ENCODE measurements around the gene PEPD. TPM values are rescaled to one million over a fixed set of nuclear protein-coding genes. Genes with fewer than 3 reads are reported as not detected.
A peak's percentile ranks its signal among the peaks of the same experiment; 100 is the strongest.

Gene PEPD
- total RNA-seq, 3 donors from 2014 or later, result 42.1 to 127 (median 82.3) TPM

DNA sequence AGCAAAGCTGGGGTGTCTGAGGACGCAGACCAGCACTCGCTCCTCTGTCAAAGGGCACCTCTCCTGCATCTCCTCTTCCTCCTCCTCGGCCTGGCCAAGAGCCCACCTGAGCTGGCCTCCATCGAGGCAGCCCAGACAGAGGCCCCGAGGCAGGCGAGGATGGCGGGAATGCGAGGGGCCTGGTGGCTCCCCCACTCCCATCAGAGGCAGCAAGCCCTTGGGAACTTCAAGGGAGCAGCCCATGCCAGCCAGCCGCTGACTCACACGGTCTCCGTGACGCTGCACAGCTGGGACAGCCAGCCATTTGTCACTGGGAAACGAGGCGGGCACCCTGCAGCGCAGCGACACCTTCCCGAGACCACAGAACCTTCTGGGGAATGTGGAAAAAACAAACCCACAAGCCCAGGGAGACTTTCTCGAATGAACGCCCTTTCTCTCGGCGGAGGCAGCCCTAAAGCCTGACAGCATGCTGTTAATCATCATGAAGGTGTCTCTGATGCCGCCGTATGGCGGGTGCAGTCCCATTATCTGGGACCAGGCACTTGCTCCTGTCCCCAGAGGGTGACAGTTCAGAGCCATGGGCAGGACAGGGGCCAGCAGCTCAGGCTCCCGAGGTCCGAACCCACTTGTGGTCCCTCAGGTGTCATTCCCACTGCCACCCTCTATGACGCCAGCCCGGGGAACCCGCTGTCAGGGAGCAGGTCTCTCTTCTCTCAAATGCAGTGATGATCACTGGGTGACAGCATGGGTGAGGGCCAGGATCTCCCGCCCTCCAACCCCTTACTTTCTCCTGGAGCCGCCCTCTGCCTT lies 53.0 kb downstream of the PEPD start:
- Histone ChIP-seq H3K9me3 (no peaks in the 10 kb centered on the region), H3K4me1 (no peaks in the 10 kb centered on the region), H3K27me3 (no peaks in the 10 kb centered on the region), H3K36me3 (no peaks in the 10 kb centered on the region), H3K27ac (no peak overlapping the region), H3K4me3 (no peak overlapping the region)
- DNase-seq (ENCODE audit: low spot score in 2 of 2), result peak in 1 of 2 donors; percentile 35
- TF ChIP-seq POLR2A (IDR thresholded peaks at IDR 0.05), result no peak
- TF ChIP-seq POLR2AphosphoS5 (IDR thresholded peaks at IDR 0.05), result no peak
- TF ChIP-seq, protein P1, sequence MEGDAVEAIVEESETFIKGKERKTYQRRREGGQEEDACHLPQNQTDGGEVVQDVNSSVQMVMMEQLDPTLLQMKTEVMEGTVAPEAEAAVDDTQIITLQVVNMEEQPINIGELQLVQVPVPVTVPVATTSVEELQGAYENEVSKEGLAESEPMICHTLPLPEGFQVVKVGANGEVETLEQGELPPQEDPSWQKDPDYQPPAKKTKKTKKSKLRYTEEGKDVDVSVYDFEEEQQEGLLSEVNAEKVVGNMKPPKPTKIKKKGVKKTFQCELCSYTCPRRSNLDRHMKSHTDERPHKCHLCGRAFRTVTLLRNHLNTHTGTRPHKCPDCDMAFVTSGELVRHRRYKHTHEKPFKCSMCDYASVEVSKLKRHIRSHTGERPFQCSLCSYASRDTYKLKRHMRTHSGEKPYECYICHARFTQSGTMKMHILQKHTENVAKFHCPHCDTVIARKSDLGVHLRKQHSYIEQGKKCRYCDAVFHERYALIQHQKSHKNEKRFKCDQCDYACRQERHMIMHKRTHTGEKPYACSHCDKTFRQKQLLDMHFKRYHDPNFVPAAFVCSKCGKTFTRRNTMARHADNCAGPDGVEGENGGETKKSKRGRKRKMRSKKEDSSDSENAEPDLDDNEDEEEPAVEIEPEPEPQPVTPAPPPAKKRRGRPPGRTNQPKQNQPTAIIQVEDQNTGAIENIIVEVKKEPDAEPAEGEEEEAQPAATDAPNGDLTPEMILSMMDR (IDR thresholded peaks at IDR 0.05), result no peak
- intact Hi-C loops (cut with DNase I; ENCODE audit: low total_unique reads), result loop anchor here (10.0 kb wide), 1 partner anchor 66 kb away; no protein-coding TSS in a partner anchor

DNA sequence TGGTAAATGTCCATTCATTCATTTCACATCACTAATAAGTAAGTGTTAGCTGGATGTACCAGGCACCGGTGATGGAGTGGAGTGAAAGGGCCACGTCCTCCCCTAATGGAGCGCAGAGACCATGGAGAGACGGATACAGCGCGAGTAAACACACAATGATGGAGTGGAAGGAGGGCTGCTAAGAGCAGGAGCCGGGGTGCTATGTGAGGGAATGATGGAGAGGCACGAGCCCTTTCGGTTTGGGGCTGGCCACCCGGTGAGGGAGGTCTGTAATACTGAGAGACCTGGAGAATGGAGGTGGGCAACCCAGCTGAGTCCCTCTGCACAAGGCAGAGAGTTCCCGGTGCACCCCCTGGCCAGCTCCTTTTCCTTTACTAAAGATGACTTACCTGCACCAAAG lies 53.7 kb downstream of the PEPD start:
- Histone ChIP-seq H3K4me1 (no peaks in the 10 kb centered on the region), H3K36me3 (no peaks in the 10 kb centered on the region), H3K27ac (no peak overlapping the region), H3K4me3 (no peak overlapping the region), H3K9me3 (no peaks in the 10 kb centered on the region), H3K27me3 (no peaks in the 10 kb centered on the region)
- DNase-seq (ENCODE audit: low spot score in 2 of 2), result peak in 1 of 2 donors; percentile 35
- TF ChIP-seq POLR2AphosphoS5 (IDR thresholded peaks at IDR 0.05) (no peak), POLR2A (IDR thresholded peaks at IDR 0.05) (no peak)
- TF ChIP-seq, protein P1 (IDR thresholded peaks at IDR 0.05), result no peak
- intact Hi-C loops (cut with DNase I; ENCODE audit: low total_unique reads), result loop anchor here (10.0 kb wide), 1 partner anchor 67 kb away; no protein-coding TSS in a partner anchor

DNA sequence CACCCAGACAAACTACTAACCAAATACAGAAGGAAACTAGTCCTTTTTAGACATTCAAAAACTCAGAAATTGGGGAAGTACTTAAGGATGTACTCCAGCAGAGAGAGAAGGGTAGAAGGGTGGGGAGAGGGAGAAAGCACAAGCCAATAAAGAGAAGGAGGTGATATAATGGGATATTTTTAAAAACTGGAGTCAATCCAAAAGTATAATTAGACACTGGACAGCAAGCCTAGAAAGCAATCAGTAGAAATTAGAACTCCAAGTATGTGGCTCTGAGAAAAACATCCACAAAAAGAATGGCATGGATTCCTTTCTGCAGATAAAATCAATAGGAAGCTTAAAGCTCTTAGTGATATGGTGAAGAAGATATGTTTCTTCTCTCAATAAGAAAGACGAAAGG lies 55.8 kb downstream of the PEPD start:
- Histone ChIP-seq H3K27me3 (no peaks in the 10 kb centered on the region), H3K4me1 (no peaks in the 10 kb centered on the region)
- TF ChIP-seq, protein P1 (IDR thresholded peaks at IDR 0.05), result no peak
- no peak for TF ChIP-seq POLR2AphosphoS5 (IDR thresholded peaks at IDR 0.05)

DNA sequence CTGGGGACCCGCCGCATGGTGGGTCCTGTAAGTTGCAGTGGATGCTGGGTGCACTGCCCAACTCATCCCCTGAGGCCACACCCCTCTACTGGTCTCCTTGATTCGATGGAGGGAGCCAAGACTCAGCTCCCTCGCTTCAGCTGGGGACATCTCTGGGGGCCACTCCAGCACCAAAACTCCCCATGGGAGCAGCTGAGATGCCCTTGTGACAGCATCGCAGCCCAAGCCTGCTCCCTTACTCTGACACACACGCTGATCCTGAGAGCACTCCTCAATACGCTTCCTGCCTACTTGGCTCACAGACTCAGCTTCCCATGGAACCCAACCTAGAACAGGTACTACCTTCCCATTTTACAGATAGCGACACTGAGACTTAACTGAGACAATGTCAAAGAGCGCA lies 56.2 kb downstream of the PEPD start:
- Histone ChIP-seq H3K27me3 (no peaks in the 10 kb centered on the region), H3K9me3 (no peaks in the 10 kb centered on the region), H3K4me1 (no peaks in the 10 kb centered on the region), H3K27ac (no peak overlapping the region), H3K4me3 (no peak overlapping the region), H3K36me3 (no peaks in the 10 kb centered on the region)
- DNase-seq (ENCODE audit: low spot score in 2 of 2), result peak in 1 of 2 donors; percentile 27
- intact Hi-C loops (cut with DNase I; ENCODE audit: low total_unique reads), result loop anchor here (10.0 kb wide), 1 partner anchor 69 kb away; no protein-coding TSS in a partner anchor
- TF ChIP-seq POLR2AphosphoS5 (IDR thresholded peaks at IDR 0.05) (no peak), POLR2A (IDR thresholded peaks at IDR 0.05) (no peak)
- TF ChIP-seq, protein P1 (IDR thresholded peaks at IDR 0.05), result no peak

More for the DNA sequence above, 55.8 kb downstream of the PEPD start:
- Histone ChIP-seq H3K4me3 (no peak overlapping the region), H3K9me3 (no peaks in the 10 kb centered on the region), H3K36me3 (no peaks in the 10 kb centered on the region), H3K27ac (no peak overlapping the region)
- intact Hi-C loops (cut with DNase I; ENCODE audit: low total_unique reads), result loop anchor here (10.0 kb wide), 1 partner anchor 69 kb away; no protein-coding TSS in a partner anchor
- no peak for DNase-seq (ENCODE audit: low spot score in 2 of 2)

DNA sequence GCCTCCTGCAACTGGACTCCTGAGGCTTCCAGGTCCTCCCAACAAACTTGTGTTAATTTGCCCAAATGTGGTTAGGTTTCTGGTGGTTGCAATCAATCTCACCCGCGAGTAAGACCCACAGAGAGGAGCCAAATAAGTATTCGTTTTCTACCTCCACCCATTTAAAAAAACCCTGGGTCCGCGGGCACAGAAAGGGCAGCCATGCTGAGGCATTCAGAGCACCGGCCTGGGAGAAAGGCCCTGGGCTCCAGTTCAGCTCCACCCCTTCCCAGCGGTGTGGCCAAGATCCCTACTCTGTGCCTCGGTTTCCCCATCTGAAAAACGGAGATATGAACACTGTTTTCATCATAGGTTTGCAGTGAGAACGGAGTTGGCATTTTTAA lies 56.9 kb downstream of the PEPD start:
- no peak overlapping the region for H3K4me3 ChIP-seq
- no peaks in the 10 kb centered on the region for H3K36me3 ChIP-seq
- no peaks in the 10 kb centered on the region for H3K4me1 ChIP-seq
- no peak overlapping the region for H3K27ac ChIP-seq
- intact Hi-C loops (cut with DNase I; ENCODE audit: low total_unique reads), result loop anchor here (10.0 kb wide), 1 partner anchor 70 kb away; no protein-coding TSS in a partner anchor
- H3K27me3 ChIP-seq, result no peaks in the 10 kb centered on the region
- peak in 1 of 2 donors; percentile 9 for DNase-seq (ENCODE audit: low spot score in 2 of 2)
- no peaks in the 10 kb centered on the region for H3K9me3 ChIP-seq
- TF ChIP-seq, protein P1 (IDR thresholded peaks at IDR 0.05), result no peak
- TF ChIP-seq POLR2AphosphoS5 (IDR thresholded peaks at IDR 0.05) (no peak), POLR2A (IDR thresholded peaks at IDR 0.05) (no peak)
